ENCODE measurements around the gene RALGAPA1. TPM values are rescaled to one million over a fixed set of nuclear protein-coding genes. Genes with fewer than 3 reads are reported as not detected.
A peak's percentile ranks its signal among the peaks of the same experiment; 100 is the strongest.

The RALGAPA1 gene
- total and polyA plus RNA-seq, 2 of the 13 experiments (the other 11 are each of a cell fraction or from before 2014, with no cell fraction given) = 65.0 to 89.2 TPM

DNA sequence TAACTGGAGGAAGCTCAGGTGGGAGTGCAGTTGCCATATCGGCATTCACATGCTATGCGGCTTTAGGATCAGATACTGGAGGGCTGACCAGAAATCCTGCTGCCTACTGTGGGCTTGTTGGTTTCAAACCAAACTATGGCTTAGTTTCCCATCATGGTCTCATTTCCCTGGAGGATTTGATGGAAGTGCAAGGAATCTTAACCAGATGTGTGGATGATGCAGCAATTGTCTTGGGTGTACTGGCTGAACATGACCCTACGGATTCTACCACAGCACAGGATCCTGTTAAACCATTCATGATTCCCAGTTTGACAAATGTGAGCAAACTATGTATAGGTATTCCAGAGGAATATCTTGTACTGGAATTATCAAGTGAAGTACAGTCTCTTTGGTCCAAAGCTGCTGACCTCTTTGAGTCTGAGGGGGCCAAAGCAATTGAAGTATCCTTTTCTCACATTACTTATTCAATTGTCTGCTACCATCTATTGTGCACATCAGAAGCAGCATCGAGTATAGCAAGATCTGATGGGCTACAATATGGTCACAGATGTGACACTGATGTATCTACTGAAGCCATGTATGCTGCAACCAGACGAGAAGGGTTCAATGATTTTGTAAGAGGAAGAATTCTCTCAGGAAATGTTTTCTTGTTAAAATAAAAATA lies 42.9 kb downstream of the RALGAPA1 start:
- DNase-seq (ENCODE audit: low spot score) (no peak), ATAC-seq (peak; percentile 25), FAIRE-seq (no peak)
- Histone ChIP-seq H3K27ac (ENCODE audit: extremely low read length, insufficient read depth, low read length) (no peak overlapping the region), H4K20me1 (ENCODE audit: insufficient read depth, low read length) (no peaks in the 10 kb centered on the region), H3K4me3 (replicated peaks in 1 of 3; ENCODE audit: insufficient read depth in 1 of 3, low read depth in 2 of 3, low read length in 3 of 3) (no peak overlapping the region), H2AFZ (ENCODE audit: low read length) (no peak overlapping the region), H3K79me2 (ENCODE audit: insufficient read depth, low read length) (no peaks in the 10 kb centered on the region), H3K9me3 (ENCODE audit: low read length) (no peaks in the 10 kb centered on the region), H3K36me3 (replicated peaks in 1 of 2; ENCODE audit: control insufficient read depth in 1 of 2, insufficient read depth in 2 of 2, low read length in 2 of 2) (peaks cover 17 to 52% of the 10 kb centered on the region in 2 experiments), H3K4me2 (ENCODE audit: low read depth, low read length) (no peak overlapping the region), H3K9ac (ENCODE audit: insufficient read depth, low read depth, low read length) (no peak overlapping the region), H3K27me3 (ENCODE audit: control insufficient read depth in 1 of 2, insufficient read depth in 2 of 2, low read length in 2 of 2) (no peaks in the 10 kb centered on the region), H3K4me1 (ENCODE audit: insufficient read depth, low read length) (no peaks in the 10 kb centered on the region)
- CTCF ChIA-PET (ENCODE audit: low intra/inter-chr PET ratio, low total read pairs) = no interaction called here
- 0 out of 2 replicates have a peak, but pooled peaks have one; percentile 54 for TF ChIP-seq MTF2 (CRISPR knock-in tag; IDR thresholded peaks at IDR 0.05; ENCODE audit: borderline replicate concordance)
- TF ChIP-seq FOXO4 (CRISPR knock-in tag; conservative IDR thresholded peaks at IDR 0.05) = peak; percentile 91; the same call in 1 of the 2 replicates
- no peak for TF ChIP-seq BRD4 (CRISPR knock-in tag; IDR thresholded peaks at IDR 0.05)
- TF ChIP-seq TP53 (CRISPR knock-in tag; conservative IDR thresholded peaks at IDR 0.05) = no peak
- 0 out of 2 replicates have a peak, but pooled peaks have one; percentile 37 for TF ChIP-seq ZNF589 (CRISPR knock-in tag; conservative IDR thresholded peaks at IDR 0.05)
- no peak for TF ChIP-seq NRL (CRISPR knock-in tag; IDR thresholded peaks at IDR 0.05; ENCODE audit: borderline replicate concordance)
- peak; percentile 31; the same call in 1 of the 2 replicates for TF ChIP-seq ZNF446 (CRISPR knock-in tag; IDR thresholded peaks at IDR 0.05)
- TF ChIP-seq ZNF232 (CRISPR knock-in tag; IDR thresholded peaks at IDR 0.05; ENCODE audit: borderline replicate concordance) = no peak
- TF ChIP-seq, protein P1, sequence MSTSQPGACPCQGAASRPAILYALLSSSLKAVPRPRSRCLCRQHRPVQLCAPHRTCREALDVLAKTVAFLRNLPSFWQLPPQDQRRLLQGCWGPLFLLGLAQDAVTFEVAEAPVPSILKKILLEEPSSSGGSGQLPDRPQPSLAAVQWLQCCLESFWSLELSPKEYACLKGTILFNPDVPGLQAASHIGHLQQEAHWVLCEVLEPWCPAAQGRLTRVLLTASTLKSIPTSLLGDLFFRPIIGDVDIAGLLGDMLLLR (CRISPR knock-in tag; IDR thresholded peaks at IDR 0.05) = peak; percentile 48; the same call in 1 of the 2 replicates
- peak; percentile 30; the same call in 1 of the 2 replicates for TF ChIP-seq ZMYM4 (CRISPR knock-in tag; IDR thresholded peaks at IDR 0.05)
- peak; percentile 57 for TF ChIP-seq RBM22 (optimal IDR thresholded peaks at IDR 0.05; ENCODE audit: low read length)
- TF ChIP-seq KMT2A (CRISPR knock-in tag; IDR thresholded peaks at IDR 0.05) = no peak
- intact Hi-C loops (cut with micrococcal nuclease; ENCODE audit: unreplicated experiment) = no loop called here
- in situ Hi-C loops (cut with HindIII; ENCODE audit: extremely low pct_ligation_motif_present, low pct_unique_long_range_greater_than_20kb) = no loop called here
- no TSS peak for BruUV-seq (replicated peaks)
- 94% methylated on average over 5 of the region's 5 CpGs for WGBS (ENCODE audit: low lambda C conversion rate)
- POLR2A ChIA-PET = no interaction called here
